Measurements from ENCODE around the gene MTMR2. TPM values are rescaled to one million over a fixed set of nuclear protein-coding genes. Genes with fewer than 3 reads are reported as not detected.

Gene MTMR2
- polyA plus RNA-seq, 3 donors, result 1.9 to 5.1 (median 2.6) TPM

DNA sequence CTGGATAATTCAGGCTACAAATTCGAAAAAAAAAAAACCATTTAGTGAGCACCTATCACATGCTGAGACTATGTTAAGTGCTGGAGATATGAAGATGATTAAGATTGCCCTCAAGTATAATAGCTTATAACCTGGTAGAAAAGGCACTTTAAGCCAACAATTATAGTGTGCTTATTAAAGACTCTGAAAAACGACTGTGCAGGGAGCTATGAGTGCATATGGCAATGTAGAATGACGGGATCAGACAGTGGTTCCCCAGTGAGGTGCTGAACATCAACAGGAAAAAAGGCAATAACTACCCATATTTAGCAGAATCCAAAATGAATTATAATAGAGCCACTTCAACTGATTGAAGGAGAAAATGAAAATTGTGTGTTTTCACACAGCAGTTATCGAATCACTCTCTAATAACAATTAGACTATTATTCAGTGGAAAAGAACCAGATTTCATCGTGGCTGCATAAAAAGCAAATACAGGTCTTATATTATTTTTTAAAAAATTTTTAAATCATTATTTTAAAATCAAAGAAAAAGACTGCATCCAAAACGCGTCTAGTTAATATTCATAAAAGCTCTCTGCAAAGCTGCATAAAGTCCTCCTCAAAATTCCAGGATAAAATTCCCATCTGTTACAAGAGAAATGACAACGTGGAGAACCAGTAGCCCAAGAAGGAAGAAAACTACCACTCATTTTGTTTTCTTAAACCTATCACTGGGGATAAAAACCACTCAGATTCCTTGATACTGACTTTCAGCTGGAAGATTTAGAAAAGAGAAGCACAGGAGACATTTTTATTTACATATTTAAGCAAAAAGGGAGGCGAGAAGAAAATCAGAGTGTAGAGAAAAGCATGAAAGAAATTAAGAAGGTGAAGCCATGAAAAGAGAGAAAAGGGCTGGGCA is 1.1 kb downstream of the MTMR2 start:
- Mint-ChIP-seq H3K4me3 (peak overlapping the region; percentile 97 to 99), H3K27ac (peak overlapping the region in 3 of 7 donors; percentile 78 to 81 (median 80)), H3K9me3 (peaks cover 0 to 3% (median 0%) of the 10 kb centered on the region in 7 donors), H3K4me1 (peaks cover 26% of the 10 kb centered on the region), H3K36me3 (no peaks in the 10 kb centered on the region), H3K27me3 (ENCODE audit: low read depth in 3 of 3) (peaks cover 4 to 7% (median 7%) of the 10 kb centered on the region in 3 donors)
- Histone ChIP-seq H4K20me1 (ENCODE audit: insufficient read depth, low read length) (no peaks in the 10 kb centered on the region), H3K36me3 (replicated peaks in 1 of 2; ENCODE audit: control insufficient read depth in 1 of 2, insufficient read depth in 2 of 2, low read length in 2 of 2) (no peaks in the 10 kb centered on the region), H3K4me2 (replicated peaks; ENCODE audit: extremely low read depth, low read length, poor library complexity, severe bottlenecking) (peak overlapping the region; percentile 88), H3K79me2 (ENCODE audit: insufficient read depth, low read length) (peaks cover 3% of the 10 kb centered on the region), H2AFZ (ENCODE audit: insufficient read depth, low read depth, low read length, poor library complexity, severe bottlenecking) (peak overlapping the region; percentile 98), H3K27ac (ENCODE audit: low read depth in 1 of 2, low read length in 2 of 2) (peak overlapping the region in 1 of 2 donors; percentile 73), H3K9me3 (replicated peaks in 1 of 2; ENCODE audit: control insufficient read depth in 1 of 2, insufficient read depth in 1 of 2, low read length in 2 of 2) (no peaks in the 10 kb centered on the region), H3K9ac (ENCODE audit: insufficient read depth, low read length, poor library complexity, severe bottlenecking) (peak overlapping the region; percentile 77), H3K4me3 (replicated peaks in 1 of 3; ENCODE audit: low read depth in 2 of 3, low read length in 3 of 3) (peak overlapping the region; percentile 62 to 86 (median 74)), H3K27me3 (ENCODE audit: control insufficient read depth in 2 of 2, insufficient read depth in 2 of 2, low read length in 2 of 2) (no peaks in the 10 kb centered on the region), H3K4me1 (ENCODE audit: control insufficient read depth in 1 of 2, insufficient read depth in 2 of 2, low read length in 2 of 2) (peaks cover 12 to 18% of the 10 kb centered on the region in 2 donors)
- DNase-seq, result no peak
- WGBS (ENCODE audit: insufficient coverage), result 0% methylated on average over 1 of the region's 9 CpGs
- intact Hi-C loops (cut with micrococcal nuclease), result no loop called here
- TF ChIP-seq, protein P1, sequence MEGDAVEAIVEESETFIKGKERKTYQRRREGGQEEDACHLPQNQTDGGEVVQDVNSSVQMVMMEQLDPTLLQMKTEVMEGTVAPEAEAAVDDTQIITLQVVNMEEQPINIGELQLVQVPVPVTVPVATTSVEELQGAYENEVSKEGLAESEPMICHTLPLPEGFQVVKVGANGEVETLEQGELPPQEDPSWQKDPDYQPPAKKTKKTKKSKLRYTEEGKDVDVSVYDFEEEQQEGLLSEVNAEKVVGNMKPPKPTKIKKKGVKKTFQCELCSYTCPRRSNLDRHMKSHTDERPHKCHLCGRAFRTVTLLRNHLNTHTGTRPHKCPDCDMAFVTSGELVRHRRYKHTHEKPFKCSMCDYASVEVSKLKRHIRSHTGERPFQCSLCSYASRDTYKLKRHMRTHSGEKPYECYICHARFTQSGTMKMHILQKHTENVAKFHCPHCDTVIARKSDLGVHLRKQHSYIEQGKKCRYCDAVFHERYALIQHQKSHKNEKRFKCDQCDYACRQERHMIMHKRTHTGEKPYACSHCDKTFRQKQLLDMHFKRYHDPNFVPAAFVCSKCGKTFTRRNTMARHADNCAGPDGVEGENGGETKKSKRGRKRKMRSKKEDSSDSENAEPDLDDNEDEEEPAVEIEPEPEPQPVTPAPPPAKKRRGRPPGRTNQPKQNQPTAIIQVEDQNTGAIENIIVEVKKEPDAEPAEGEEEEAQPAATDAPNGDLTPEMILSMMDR (IDR thresholded peaks at IDR 0.05), result no peak

DNA sequence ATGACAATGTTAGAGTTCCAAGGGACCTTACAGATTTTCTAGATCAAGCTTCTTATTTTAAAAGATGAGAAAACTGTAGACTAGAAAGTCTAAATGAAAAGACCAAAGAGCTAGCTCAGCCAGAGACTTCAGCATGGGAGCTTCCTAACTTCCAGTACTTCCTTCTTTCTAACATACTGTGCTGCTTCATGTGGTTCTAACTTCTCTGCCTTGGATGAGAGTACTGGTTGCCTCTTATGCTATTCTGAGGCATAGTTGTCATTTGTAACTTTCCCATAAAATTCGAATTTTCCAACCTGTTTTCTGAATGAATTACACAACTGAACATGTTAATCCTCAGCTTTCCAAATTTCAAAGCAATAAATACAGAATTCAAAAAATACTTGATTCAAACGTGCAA is 1.8 kb downstream of the MTMR2 start:
- intact Hi-C loops (cut with micrococcal nuclease), result no loop called here
- DNase-seq, result peak in 1 of 3 donors; percentile 8
- H3K27ac Mint-ChIP-seq, result no peak overlapping the region
- no peaks in the 10 kb centered on the region for H4K20me1 ChIP-seq (ENCODE audit: insufficient read depth, low read length)
- H2AFZ ChIP-seq (ENCODE audit: insufficient read depth, low read depth, low read length, poor library complexity, severe bottlenecking), result no peak overlapping the region
- H3K27me3 ChIP-seq (ENCODE audit: control insufficient read depth in 2 of 2, insufficient read depth in 2 of 2, low read length in 2 of 2), result no peaks in the 10 kb centered on the region
- TF ChIP-seq, protein P1 (IDR thresholded peaks at IDR 0.05), result no peak
- peaks cover 0 to 3% (median 0%) of the 10 kb centered on the region in 7 donors for H3K9me3 Mint-ChIP-seq
- H3K4me2 ChIP-seq (replicated peaks; ENCODE audit: extremely low read depth, low read length, poor library complexity, severe bottlenecking), result no peak overlapping the region
- H3K27me3 Mint-ChIP-seq (ENCODE audit: low read depth in 3 of 3), result peaks cover 3 to 7% (median 4%) of the 10 kb centered on the region in 3 donors
- H3K9me3 ChIP-seq (replicated peaks in 1 of 2; ENCODE audit: control insufficient read depth in 1 of 2, insufficient read depth in 1 of 2, low read length in 2 of 2), result no peaks in the 10 kb centered on the region
- no peak overlapping the region for H3K4me3 ChIP-seq (replicated peaks in 1 of 3; ENCODE audit: low read depth in 2 of 3, low read length in 3 of 3)
- WGBS (ENCODE audit: insufficient coverage), result no CpG with 5 or more reads among the region's 2 CpGs
- peaks cover 12 to 18% of the 10 kb centered on the region in 2 donors for H3K4me1 ChIP-seq (ENCODE audit: control insufficient read depth in 1 of 2, insufficient read depth in 2 of 2, low read length in 2 of 2)
- H3K79me2 ChIP-seq (ENCODE audit: insufficient read depth, low read length), result peaks cover 3% of the 10 kb centered on the region
- H3K9ac ChIP-seq (ENCODE audit: insufficient read depth, low read length, poor library complexity, severe bottlenecking), result no peak overlapping the region
- no peak overlapping the region for H3K4me3 Mint-ChIP-seq
- no peaks in the 10 kb centered on the region for H3K36me3 Mint-ChIP-seq
- no peak overlapping the region for H3K27ac ChIP-seq (ENCODE audit: low read depth in 1 of 2, low read length in 2 of 2)
- H3K4me1 Mint-ChIP-seq, result peaks cover 26% of the 10 kb centered on the region
- H3K36me3 ChIP-seq (replicated peaks in 1 of 2; ENCODE audit: control insufficient read depth in 1 of 2, insufficient read depth in 2 of 2, low read length in 2 of 2), result no peaks in the 10 kb centered on the region

All from CD14-positive monocyte (primary cell).